HCT116 (cell line): ENCODE data around the gene TOLLIP. TPM values are rescaled to one million over a fixed set of nuclear protein-coding genes. Genes with fewer than 3 reads are reported as not detected.

Source experiments
- ATAC-seq: fragments of 200-7000 bp; cut with Tn5 transposase; 2 replicates; pipeline ENCODE4 v1.9.1; 2020; ENCODE audit warnings: mild to moderate bottlenecking, moderate library complexity
- BruUV-seq: library from RNA; stranded (reverse); fragments of 400-500 nt; replicated peaks from 2 replicates; lab custom pipeline; 2021; lab: Mats Ljungman, UMichigan
- CTCF ChIA-PET: fragments of 300-600 bp; sonication (Branson Sonifier 250); formaldehyde crosslinking; loops from one replicate; lab custom pipeline; 2021; ENCODE audit warnings: antibody characterized with exemption; lab: Charles Lee
- POLR2A ChIA-PET: fragments of 300-600, 350-600 bp; sonication (Branson Sonifier 250); formaldehyde crosslinking; loops from one replicate; lab custom pipeline; 2021; ENCODE audit warnings: antibody characterized with exemption; lab: Charles Lee
- RAD21 ChIA-PET, 2 experiments: fragments of 300-600 bp; sonication (Branson Sonifier 250); formaldehyde crosslinking; loops; one replicate each; lab custom pipeline; 2023; ENCODE audit warnings: low total read pairs in 2 of 2; ENCODE audit not compliant: uncharacterized antibody in 2 of 2, unreplicated experiment in 2 of 2, low non-redundant PET in 1 of 2; lab: Charles Lee
- DNase-seq: peaks from one replicate; pipeline ENCODE4 v3.0.0-alpha.2; 2010; ENCODE audit warnings: low read depth, low spot score
- H2AFZ ChIP-seq: fragments of 200-600 bp; shearing (Covaris generic), sonication (generic); 2 replicates; pipeline ENCODE4 v1.6.1; 2017; ENCODE audit warnings: low read depth, mixed run types, mixed read lengths, antibody characterized with exemption, low read length; ENCODE audit not compliant: poor library complexity, severe bottlenecking
- H3K27ac ChIP-seq: 2 replicates; pipeline ENCODE4 v1.5.1; 2012; ENCODE audit warnings: low read depth, low read length
- H3K27me3 ChIP-seq: fragments of 200-600 bp; sonication (generic); 2 replicates; pipeline ENCODE4 v1.6.1; 2016; ENCODE audit warnings: mixed run types, low read length, mixed read lengths; ENCODE audit not compliant: insufficient read depth
- H3K36me3 ChIP-seq, 2 experiments: fragments of 200-500 bp in 1 of 2; fragments of 200-600 bp in 1 of 2; sonication (Bioruptor generic) in 1 of 2; sonication (generic) in 1 of 2; 2 replicates each; pipeline versions ENCODE4 v1.5.1 to v1.6.1; 2014 to 2016; ENCODE audit warnings: low read length in 2 of 2, inconsistent platforms in 1 of 2, mixed read lengths in 1 of 2, mixed run types in 1 of 2; ENCODE audit not compliant: insufficient read depth in 2 of 2, control insufficient read depth in 1 of 2
- H3K4me1 ChIP-seq, 2 experiments: fragments of 200-600 bp in 1 of 2; sonication (generic) in 1 of 2; 2 replicates each; pipeline versions ENCODE4 v1.5.1 to v1.6.1; 2012 to 2017; ENCODE audit warnings: low read length in 2 of 2, inconsistent platforms in 1 of 2, mild to moderate bottlenecking in 1 of 2, mixed read lengths in 1 of 2, mixed run types in 1 of 2, moderate library complexity in 1 of 2; ENCODE audit not compliant: insufficient read depth in 2 of 2, control insufficient read depth in 1 of 2
- H3K4me2 ChIP-seq: fragments of 200-600 bp; sonication (generic); 2 replicates; pipeline ENCODE4 v1.6.1; 2017; ENCODE audit warnings: mixed run types, low read length, mixed read lengths
- H3K4me3 ChIP-seq, 2 experiments: fragments of 200-600 bp in 1 of 2; sonication (generic) in 1 of 2; replicated peaks in 1 of 2; 2 replicates each; pipeline ENCODE4 v1.5.1; 2011 to 2016; ENCODE audit warnings: low read length in 2 of 2, control low read depth in 1 of 2, low read depth in 1 of 2, mild to moderate bottlenecking in 1 of 2, mixed read lengths in 1 of 2, mixed run types in 1 of 2
- H3K79me2 ChIP-seq: fragments of 200-600 bp; sonication (generic); 2 replicates; pipeline ENCODE4 v1.6.1; 2017; ENCODE audit warnings: mild to moderate bottlenecking, mixed run types, low read length, moderate library complexity, mixed read lengths; ENCODE audit not compliant: insufficient read depth
- H3K9ac ChIP-seq: fragments of 200-600 bp; sonication (generic); 2 replicates; pipeline ENCODE4 v1.6.1; 2016; ENCODE audit warnings: low read length, mixed read lengths
- H3K9me2 ChIP-seq: fragments of 200-600 bp; sonication (generic), shearing (Covaris generic); 2 replicates; pipeline ENCODE4 v1.6.1; 2017; ENCODE audit warnings: mixed run types, mild to moderate bottlenecking, moderate library complexity; ENCODE audit not compliant: insufficient read depth
- H3K9me3 ChIP-seq, 2 experiments: fragments of 200-500 bp in 1 of 2; fragments of 200-600 bp in 1 of 2; sonication (Bioruptor generic) in 1 of 2; sonication (generic) in 1 of 2; 2 replicates each; pipeline ENCODE4 v1.6.1; 2014 to 2017; ENCODE audit warnings: low read length in 2 of 2, mixed read lengths in 2 of 2, inconsistent platforms in 1 of 2, low read depth in 1 of 2, mild to moderate bottlenecking in 1 of 2, mixed run types in 1 of 2, moderate library complexity in 1 of 2; ENCODE audit not compliant: control insufficient read depth in 1 of 2, insufficient read depth in 1 of 2
- H4K20me1 ChIP-seq: fragments of 200-600 bp; sonication (generic), shearing (Covaris generic); 2 replicates; pipeline ENCODE4 v1.6.1; 2017; ENCODE audit warnings: mixed run types, mild to moderate bottlenecking, moderate library complexity; ENCODE audit not compliant: insufficient read depth
- ATF3 ChIP-seq: IDR thresholded peaks from 2 replicates; pipeline ENCODE4 v1.6.1; 2012
- SP1 ChIP-seq: IDR thresholded peaks from 2 replicates; pipeline ENCODE4 v1.6.1; 2012; ENCODE audit warnings: low read depth
- YY1 ChIP-seq: IDR thresholded peaks from 2 replicates; pipeline ENCODE4 v1.6.1; 2011; ENCODE audit warnings: low read length, low read depth, moderate library complexity, mild to moderate bottlenecking; ENCODE audit not compliant: insufficient replicate concordance; ENCODE audit errors: extremely low read depth
- ZBTB33 ChIP-seq: IDR thresholded peaks from 2 replicates; pipeline ENCODE4 v1.6.1; 2011; ENCODE audit warnings: mild to moderate bottlenecking, low read length, moderate library complexity; ENCODE audit not compliant: insufficient replicate concordance; ENCODE audit errors: extremely low read depth
- intact Hi-C: fragments of 100-400 bp; cut with micrococcal nuclease; formaldehyde crosslinking; loops from 2 replicates; pipeline ENCODE4 v1.10.0; 2022
- total RNA-seq: library from RNA; stranded (reverse); gene quantifications from one replicate; pipeline ENCODE4 v1.2.1, GENCODE V29; 2021; ENCODE audit not compliant: unreplicated experiment

TOLLIP gene
- total RNA-seq, 1 experiment from 2014 or later = 28.5 TPM

- no peaks in the 10 kb centered on the region for H4K20me1 ChIP-seq
- H3K4me1 ChIP-seq = peaks cover 5 to 27% of the 10 kb centered on the region in 2 experiments; a peak in 3 of 4 replicates
- ATAC-seq (no peak), DNase-seq (no peak)
- ChIA-PET POLR2A (no interaction called here), RAD21 (no interaction called here), CTCF (no interaction called here)
- no peak overlapping the region for H3K4me3 ChIP-seq
- H2AFZ ChIP-seq = no peak overlapping the region
- H3K27me3 ChIP-seq = no peaks in the 10 kb centered on the region
- H3K9me2 ChIP-seq = no peaks in the 10 kb centered on the region
- TF ChIP-seq ATF3 = no peak
- TF ChIP-seq ZBTB33 = no peak
- TF ChIP-seq SP1 = no peak
- TF ChIP-seq YY1 = no peak
- peaks cover 39% of the 10 kb centered on the region for H3K79me2 ChIP-seq
- no peak overlapping the region for H3K4me2 ChIP-seq
- H3K36me3 ChIP-seq = 0 out of 4 replicates have a peak, but pooled peaks cover 0 to 2% of the 10 kb centered on the region in 2 experiments
- H3K9ac ChIP-seq = no peak overlapping the region
- no TSS peak for BruUV-seq
- intact Hi-C loops = loop anchor here (5.0 kb wide), 1 partner anchor 44 kb away; no protein-coding TSS in a partner anchor
- H3K9me3 ChIP-seq = peaks cover 0 to 9% of the 10 kb centered on the region in 2 experiments; a peak in 1 of 4 replicates
- no peak overlapping the region for H3K27ac ChIP-seq
These were observed 3.0 kb downstream of the TOLLIP start for GRCh38 chr11:1306186-1307162.
